GM04504 (cell line): ENCODE data around the gene SMS.
"Not testable (repeated sequence)": the region's sequence is repeated elsewhere in the genome, so short reads cannot be mapped to it uniquely, and the experiment has no call there.

Source experiments
- DNase-seq: peaks from one replicate; pipeline ENCODE4 v3.0.0-alpha.2; 2012; ENCODE audit warnings: low read depth

Gene SMS

GRCh38 chrX:21952624-21953023 lies 12.1 kb downstream of the SMS start:
- DNase-seq, result no peak

GRCh38 chrX:21953195-21953830 lies 12.8 kb downstream of the SMS start:
- DNase-seq, result not testable (repeated sequence)

GRCh38 chrX:21955403-21956189 lies 15.1 kb downstream of the SMS start:
- DNase-seq, result no peak

- DNase-seq, result no peak
Measured at GRCh38 chrX:21956783-21957182, 16.3 kb downstream of the SMS start.

GRCh38 chrX:21958187-21958586 lies 17.7 kb downstream of the SMS start:
- DNase-seq, result no peak

- DNase-seq, result no peak
Measured at GRCh38 chrX:21958916-21959315, 18.4 kb downstream of the SMS start.

GRCh38 chrX:21959362-21960051 lies 19.0 kb downstream of the SMS start:
- DNase-seq, result no peak

GRCh38 chrX:21960569-21961541 lies 20.3 kb downstream of the SMS start:
- DNase-seq, result no peak

- no peak for DNase-seq
Measured at GRCh38 chrX:21962361-21962760, 21.9 kb downstream of the SMS start.

- no peak for DNase-seq
Measured at GRCh38 chrX:21963269-21963668, 22.8 kb downstream of the SMS start.

- no peak for DNase-seq
Measured at GRCh38 chrX:21963731-21964405, 23.4 kb downstream of the SMS start.

- DNase-seq, result no peak
Measured at GRCh38 chrX:21966866-21967265, 26.4 kb downstream of the SMS start.

- no peak for DNase-seq
Measured at GRCh38 chrX:21968333-21968732, 27.8 kb downstream of the SMS start.

GRCh38 chrX:21970326-21970725 lies 29.8 kb downstream of the SMS start:
- DNase-seq, result no peak

- DNase-seq, result no peak
Measured at GRCh38 chrX:21972046-21972445, 31.5 kb downstream of the SMS start.

- no peak for DNase-seq
Measured at GRCh38 chrX:21972721-21973120, 32.2 kb downstream of the SMS start.

- DNase-seq, result no peak
Measured at GRCh38 chrX:21973321-21974010, 33.0 kb downstream of the SMS start.

GRCh38 chrX:21974011-21974385 lies 33.5 kb downstream of the SMS start:
- no peak for DNase-seq

GRCh38 chrX:21975242-21975641 lies 34.7 kb downstream of the SMS start:
- no peak for DNase-seq

GRCh38 chrX:21975812-21976211 lies 35.3 kb downstream of the SMS start:
- no peak for DNase-seq

GRCh38 chrX:21978346-21978745 lies 37.8 kb downstream of the SMS start:
- no peak for DNase-seq
